Sigmoid colon (tissue), 7 donors: ENCODE results near the gene XYLT1. TPM values are rescaled to one million over a fixed set of nuclear protein-coding genes. Genes with fewer than 3 reads are reported as not detected.

Source experiments
- DNase-seq: peaks from one replicate; pipeline ENCODE4 v3.0.0-alpha.2; 2019
- H3K27ac ChIP-seq, 4 donors: fragments of 200-600 bp; sonication (generic); one replicate each; pipeline ENCODE4 v1.5.1; 2016 to 2019; ENCODE audit warnings: mild to moderate bottlenecking in 1 of 4
- H3K27me3 ChIP-seq, 3 donors: fragments of 200-600 bp; sonication (generic); one replicate each; pipeline ENCODE4 v1.5.1; 2019; ENCODE audit warnings: mild to moderate bottlenecking in 1 of 3
- H3K36me3 ChIP-seq, 4 donors: fragments of 200-600 bp; sonication (generic); one replicate each; pipeline ENCODE4 v1.5.1; 2016 to 2019
- H3K4me1 ChIP-seq, 4 donors: fragments of 200-600 bp; sonication (generic); one replicate each; pipeline ENCODE4 v1.5.1; 2017 to 2019
- H3K4me3 ChIP-seq, 4 donors: fragments of 200-600 bp; sonication (generic); one replicate each; pipeline ENCODE4 v1.5.1; 2017 to 2019; ENCODE audit warnings: mild to moderate bottlenecking in 2 of 4, moderate library complexity in 1 of 4
- H3K9me3 ChIP-seq, 4 donors: fragments of 200-600 bp in 3 of 4; sonication (generic) in 3 of 4; one replicate each; pipeline versions ENCODE4 v1.5.1 to v1.6.1; 2013 to 2019
- CTCF ChIP-seq, 4 experiments: fragments of 450-650 bp in 3 of 4; fragments of 200-600 bp in 1 of 4; IDR thresholded peaks; one replicate each; pipeline ENCODE4 v1.5.1; 2016 to 2019; ENCODE audit warnings: antibody characterized with exemption in 4 of 4, mild to moderate bottlenecking in 3 of 4, moderate library complexity in 2 of 4
- EP300 ChIP-seq, 4 donors: sonication (generic); formaldehyde crosslinking; IDR thresholded peaks; one replicate each; pipeline ENCODE4 v1.6.1; 2017; ENCODE audit warnings: antibody characterized with exemption in 4 of 4
- POLR2A ChIP-seq, 2 donors: fragments of 450-650 bp; IDR thresholded peaks; one replicate each; pipeline ENCODE4 v1.6.1; 2016; ENCODE audit warnings: antibody characterized with exemption in 2 of 2, mild to moderate bottlenecking in 2 of 2, moderate library complexity in 2 of 2
- POLR2AphosphoS5 ChIP-seq, 4 donors: sonication (generic); formaldehyde crosslinking; IDR thresholded peaks; one replicate each; pipeline ENCODE4 v1.6.1; 2017; ENCODE audit warnings: antibody characterized with exemption in 4 of 4
- WGBS, 2 donors: extraction: QIAGEN DNeasy Blood & Tissue Kit; methylation state at CpG; one replicate each; pipeline ENCODE4 v1.1.7; 2013; 5-methylcytosine and 5-hydroxymethylcytosine counted together
- intact Hi-C: fragments of 100-400 bp; cut with DNase I; formaldehyde crosslinking; loops from one replicate; pipeline ENCODE4 v1.15.1; 2023
- polyA plus RNA-seq, 3 donors: library from polyadenylated mRNA; stranded (reverse); fragments of 200-250 nt; gene quantifications; one replicate each; pipeline ENCODE4 v1.2.3, GENCODE V29; 2013
- total RNA-seq, 4 donors: library from RNA; depleted of rRNA; stranded (reverse); fragments of >200 nt; gene quantifications; one replicate each; pipeline ENCODE4 v1.1.0, GENCODE V29; 2016
- donor health status: healthy with polysubstance abuse.
- donor health status: Bipolar disorder and iron deficiency.
- donor health status: healthy.

Gene XYLT1
- total and polyA plus RNA-seq, 7 donors: 0.60 to 33.2 (median 23.0) TPM

GRCh38 chr16:17070882-17071592 lies 399.7 kb downstream of the XYLT1 start:
- no peaks in the 10 kb centered on the region for H3K36me3 ChIP-seq
- no peaks in the 10 kb centered on the region for H3K9me3 ChIP-seq
- WGBS, 2 donors: 8 to 18% methylated on average over 13 to 14 of the region's 16 CpGs
- no peak overlapping the region for H3K27ac ChIP-seq
- H3K4me3 ChIP-seq: no peak overlapping the region
- no peak for TF ChIP-seq POLR2A (IDR thresholded peaks at IDR 0.05)
- no peak for TF ChIP-seq CTCF (IDR thresholded peaks at IDR 0.05)
- no peaks in the 10 kb centered on the region for H3K27me3 ChIP-seq
- no peak for DNase-seq
- intact Hi-C loops: no loop called here
- H3K4me1 ChIP-seq: peaks cover 0 to 8% (median 0%) of the 10 kb centered on the region in 4 donors

GRCh38 chr16:17069681-17070080 lies 401.1 kb downstream of the XYLT1 start:
- H3K4me3 ChIP-seq: no peak overlapping the region
- H3K27ac ChIP-seq: no peak overlapping the region
- TF ChIP-seq POLR2AphosphoS5 (IDR thresholded peaks at IDR 0.05): no peak
- TF ChIP-seq POLR2A (IDR thresholded peaks at IDR 0.05): no peak
- no peak for TF ChIP-seq CTCF (IDR thresholded peaks at IDR 0.05)
- no peak for TF ChIP-seq EP300 (IDR thresholded peaks at IDR 0.05)
- WGBS, 2 donors: 75 to 81% methylated on average over 2 of the region's 2 CpGs
- H3K4me1 ChIP-seq: peaks cover 0 to 8% (median 0%) of the 10 kb centered on the region in 4 donors
- no peaks in the 10 kb centered on the region for H3K27me3 ChIP-seq
- intact Hi-C loops: no loop called here
- no peak for DNase-seq
- no peaks in the 10 kb centered on the region for H3K9me3 ChIP-seq
- no peaks in the 10 kb centered on the region for H3K36me3 ChIP-seq

- 88 to 97% methylated on average over 3 of the region's 3 CpGs for WGBS, 2 donors
These were observed 402.2 kb downstream of the XYLT1 start for GRCh38 chr16:17068524-17068923.

GRCh38 chr16:17067882-17068281 lies 402.9 kb downstream of the XYLT1 start:
- TF ChIP-seq CTCF (IDR thresholded peaks at IDR 0.05) (no peak), POLR2A (IDR thresholded peaks at IDR 0.05) (no peak), POLR2AphosphoS5 (IDR thresholded peaks at IDR 0.05) (no peak), EP300 (IDR thresholded peaks at IDR 0.05) (no peak)
- DNase-seq: no peak
- Histone ChIP-seq H3K27ac (no peak overlapping the region), H3K27me3 (no peaks in the 10 kb centered on the region), H3K36me3 (no peaks in the 10 kb centered on the region), H3K4me1 (peaks cover 0 to 8% (median 0%) of the 10 kb centered on the region in 4 donors), H3K9me3 (no peaks in the 10 kb centered on the region), H3K4me3 (no peak overlapping the region)
- intact Hi-C loops: no loop called here
- 89 to 96% methylated on average over 4 of the region's 4 CpGs for WGBS, 2 donors

More at GRCh38 chr16:17068524-17068923, 402.2 kb downstream of the XYLT1 start:
- Histone ChIP-seq H3K27me3 (no peaks in the 10 kb centered on the region), H3K36me3 (no peaks in the 10 kb centered on the region), H3K4me3 (no peak overlapping the region), H3K27ac (no peak overlapping the region), H3K9me3 (no peaks in the 10 kb centered on the region), H3K4me1 (peaks cover 0 to 8% (median 0%) of the 10 kb centered on the region in 4 donors)
- TF ChIP-seq CTCF (IDR thresholded peaks at IDR 0.05) (no peak), EP300 (IDR thresholded peaks at IDR 0.05) (no peak), POLR2A (IDR thresholded peaks at IDR 0.05) (no peak), POLR2AphosphoS5 (IDR thresholded peaks at IDR 0.05) (no peak)
- intact Hi-C loops: no loop called here
- DNase-seq: no peak
